ENCODE measurements around the gene PLEKHG4B.
"Not testable (repeated sequence)": the region's sequence is repeated elsewhere in the genome, so short reads cannot be mapped to it uniquely, and the experiment has no call there.

Gene PLEKHG4B

GRCh38 chr5:93221-93980, 1.4 kb downstream of the PLEKHG4B start:
- DNase-seq: no peak

DNA sequence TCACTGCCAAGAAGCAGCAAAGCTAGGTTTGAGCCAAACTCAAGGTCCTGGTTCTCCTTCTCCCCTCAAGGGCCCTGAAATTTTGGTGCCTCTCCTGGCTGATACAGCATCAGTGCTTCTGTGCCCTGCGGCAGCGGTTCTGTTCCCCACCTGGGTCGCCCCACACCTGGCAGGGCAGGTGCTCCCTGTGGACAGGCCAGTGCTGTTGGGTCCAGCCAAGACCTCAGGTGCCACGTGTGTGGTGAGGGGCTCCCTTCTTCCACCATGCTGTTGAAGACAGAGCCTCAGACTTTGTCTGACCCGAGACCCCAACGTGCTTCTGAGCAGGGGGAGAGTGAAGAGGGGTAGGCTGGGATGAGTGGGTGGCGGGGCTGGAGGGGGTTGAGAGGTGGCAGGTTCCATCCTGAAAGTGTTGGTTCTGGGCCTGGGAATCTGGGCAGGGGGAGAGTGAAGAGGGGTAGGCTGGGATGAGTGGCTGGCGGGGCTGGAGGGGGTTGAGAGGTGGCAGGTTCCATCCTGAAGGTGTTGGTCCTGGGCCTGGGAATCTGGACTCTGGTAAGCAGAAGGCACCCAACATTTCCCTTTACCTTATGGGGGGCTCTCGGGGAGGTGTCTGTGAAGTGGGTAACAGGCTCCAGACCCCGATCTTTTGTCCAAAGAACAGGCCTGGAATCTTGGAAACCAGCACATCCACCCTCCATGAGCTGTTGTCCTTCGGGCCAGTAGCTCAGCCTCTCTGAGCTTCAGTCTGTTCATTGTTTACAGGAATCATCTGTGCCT, 2.3 kb downstream of the PLEKHG4B start:
- DNase-seq: no peak

- DNase-seq: no peak
Measured at GRCh38 chr5:95241-95980, 3.4 kb downstream of the PLEKHG4B start.

GRCh38 chr5:96976-97660, 5.2 kb downstream of the PLEKHG4B start:
- no peak for DNase-seq

GRCh38 chr5:99815-100214, 7.8 kb downstream of the PLEKHG4B start:
- no peak for DNase-seq

DNA sequence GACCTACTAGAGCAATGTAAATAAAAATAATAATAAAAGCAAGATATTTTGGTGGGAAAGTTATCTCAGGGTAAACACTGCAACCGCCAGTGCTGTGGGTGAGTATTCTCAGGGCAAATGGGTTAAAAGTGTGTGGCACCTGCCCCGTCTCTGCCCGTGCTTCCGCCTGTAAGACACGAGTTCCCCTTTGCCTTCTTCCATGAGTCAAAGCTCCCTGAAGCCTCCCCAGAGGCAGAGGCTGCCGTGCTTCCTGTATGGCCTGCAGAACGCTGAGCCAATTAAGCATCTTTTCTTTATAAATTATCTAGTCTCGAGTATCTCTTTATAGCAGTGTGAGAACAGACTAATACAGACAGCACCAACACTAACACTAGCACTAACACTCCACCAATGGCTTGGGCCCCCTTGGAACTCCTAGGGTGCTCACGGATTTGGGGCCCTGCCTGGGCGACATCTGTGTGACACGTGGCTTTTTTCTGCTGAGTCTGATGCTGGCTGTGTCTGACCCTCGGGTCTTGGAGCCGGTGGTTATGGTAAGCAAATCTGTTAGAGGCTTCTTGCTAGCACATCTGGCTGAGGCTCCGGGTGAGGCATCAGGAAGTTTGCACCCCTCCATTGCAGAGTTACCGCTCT, 10.6 kb downstream of the PLEKHG4B start:
- no peak for DNase-seq

- not testable (repeated sequence) for DNase-seq
Measured at GRCh38 chr5:104106-104505, 12.1 kb downstream of the PLEKHG4B start.

GRCh38 chr5:104778-105296, 12.9 kb downstream of the PLEKHG4B start:
- DNase-seq: no peak

DNA sequence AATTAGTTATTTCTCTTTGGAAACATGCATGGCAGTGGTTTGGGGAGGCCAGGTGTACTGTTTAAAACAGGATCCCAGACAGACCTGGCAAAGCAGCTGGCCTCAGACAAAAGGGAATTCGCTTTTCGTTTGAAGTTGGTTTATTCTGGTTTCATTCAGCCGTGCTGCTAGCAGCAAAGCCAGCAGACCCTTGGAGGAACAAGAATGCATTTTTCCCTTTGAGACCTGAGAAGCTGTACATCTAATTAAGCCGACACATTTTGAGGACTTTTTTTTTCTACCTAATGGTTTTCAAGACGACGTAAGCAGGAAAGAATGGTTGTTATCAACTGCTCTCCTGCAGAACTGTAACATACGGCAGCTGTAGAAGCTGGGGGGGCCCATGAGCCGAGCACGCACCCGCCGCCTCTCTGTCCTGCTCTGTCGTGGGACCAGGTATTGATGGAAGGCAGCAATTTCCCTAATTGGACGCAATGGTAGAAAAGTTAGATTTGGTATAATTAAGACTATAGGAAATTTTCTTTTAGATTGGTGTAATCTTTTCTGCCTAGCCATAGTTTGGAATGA, 13.6 kb downstream of the PLEKHG4B start:
- DNase-seq: no peak

DNA sequence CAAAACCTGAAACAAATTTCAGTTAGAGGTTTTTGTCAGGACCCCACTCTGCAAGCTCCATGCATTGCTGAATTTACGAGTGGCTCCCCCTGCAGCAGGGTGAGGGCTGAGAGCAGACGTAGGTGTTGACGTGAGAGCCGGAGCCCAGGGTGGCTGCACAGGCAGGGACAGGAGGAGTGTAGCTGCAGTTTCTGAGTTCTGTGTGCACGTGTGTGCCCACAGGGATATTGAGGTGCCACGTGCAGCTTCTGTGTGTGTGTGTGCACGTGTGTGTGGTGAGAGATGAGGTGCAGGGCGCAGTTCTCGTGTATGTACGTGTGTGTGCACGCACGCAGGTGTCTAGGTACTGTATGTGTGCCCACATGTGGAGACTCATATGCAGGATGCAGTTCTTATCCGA, 14.6 kb downstream of the PLEKHG4B start:
- no peak for DNase-seq

DNA sequence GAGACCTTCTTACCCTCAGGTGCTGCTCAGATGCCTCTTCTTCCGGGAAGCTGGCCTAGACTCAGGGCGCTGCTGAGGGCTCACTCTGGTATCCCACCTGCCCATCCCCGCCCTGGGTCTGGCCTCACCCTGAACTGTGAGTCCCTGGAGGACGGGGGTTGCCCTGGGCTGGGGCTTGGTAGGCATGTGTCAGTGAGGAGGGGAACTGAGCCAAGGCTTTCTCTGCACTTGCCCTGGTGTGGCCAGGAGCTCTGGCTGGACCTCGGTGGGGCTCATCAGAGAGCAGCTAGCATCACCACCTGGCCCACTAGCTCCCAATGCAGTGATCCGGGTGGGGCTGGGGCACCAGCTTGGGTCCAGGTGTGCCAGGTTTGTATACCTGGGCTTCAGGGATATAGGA, 15.6 kb downstream of the PLEKHG4B start:
- no peak for DNase-seq

GRCh38 chr5:109826-110225, 17.9 kb downstream of the PLEKHG4B start:
- no peak for DNase-seq

DNA sequence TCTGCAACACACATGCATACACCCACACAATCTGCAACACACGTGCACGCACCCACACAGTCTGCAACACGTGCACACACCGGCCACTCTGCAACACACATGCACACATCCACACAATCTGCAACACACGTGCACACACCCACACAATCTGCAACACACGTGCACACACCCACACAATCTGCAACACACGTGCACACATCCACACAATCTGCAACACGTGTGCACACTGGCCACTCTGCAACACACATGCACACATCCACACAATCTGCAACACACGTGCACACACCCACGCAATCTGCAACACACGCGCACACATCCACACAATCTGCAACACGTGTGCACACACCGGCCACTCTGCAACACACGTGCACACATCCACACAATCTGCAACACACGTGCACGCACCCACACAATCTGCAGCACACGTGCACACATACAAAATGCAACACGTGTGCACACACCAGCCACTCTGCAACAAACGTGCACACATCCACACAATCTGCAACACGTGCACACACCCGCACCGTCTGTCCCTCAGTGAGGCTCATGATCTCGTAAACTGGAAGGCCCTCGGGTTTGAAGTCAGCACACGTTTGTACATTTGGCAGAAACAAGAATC, 18.4 kb downstream of the PLEKHG4B start:
- no peak for DNase-seq

DNA sequence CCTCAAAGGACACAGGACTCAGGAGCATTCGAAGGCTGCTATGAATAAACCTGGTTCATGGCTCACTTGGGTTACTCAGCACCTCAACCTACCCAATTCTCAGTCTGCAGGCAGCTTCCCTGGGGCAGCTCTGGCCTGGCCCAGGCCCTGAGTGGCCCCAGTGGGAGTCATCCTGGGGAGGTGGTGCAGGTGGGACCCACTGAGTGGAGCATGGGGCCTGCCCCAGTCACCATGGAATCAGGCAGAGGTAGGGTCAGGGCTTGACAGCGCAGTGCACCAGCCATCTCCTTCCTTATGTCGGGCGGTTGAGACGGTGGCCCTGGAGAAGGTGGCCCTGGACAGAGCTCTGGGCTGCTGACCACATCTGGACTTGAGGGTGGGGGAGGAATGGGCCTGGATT, 19.2 kb downstream of the PLEKHG4B start:
- DNase-seq: no peak

DNA sequence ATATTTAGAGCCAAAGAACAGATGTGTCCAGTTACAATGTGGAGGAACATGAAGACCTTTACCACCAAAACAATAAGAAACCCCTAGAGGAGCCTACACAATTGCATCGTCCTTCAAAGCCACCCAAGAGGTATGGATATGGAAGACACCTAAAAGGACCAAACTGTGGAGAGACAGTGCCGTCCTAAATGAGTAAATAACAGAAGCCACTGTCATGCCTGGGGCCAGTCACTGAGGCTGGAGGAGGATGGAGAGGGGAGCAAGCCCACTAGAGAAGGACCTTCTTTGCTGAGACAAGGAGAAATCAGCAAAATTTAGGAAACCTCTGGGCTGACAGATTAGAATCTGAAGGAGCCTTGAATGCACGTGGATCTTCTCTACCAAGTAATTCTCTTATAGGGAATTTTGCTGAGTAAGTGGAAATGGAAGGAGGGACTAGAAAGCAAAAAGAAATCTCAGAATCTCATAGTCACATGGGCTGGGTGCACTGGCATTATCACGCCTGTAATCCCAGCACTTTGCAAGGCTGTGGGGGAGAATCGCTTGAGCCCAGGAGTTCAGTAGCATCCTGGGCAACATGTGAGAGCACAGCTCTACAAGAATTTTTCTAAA, 27.6 kb downstream of the PLEKHG4B start:
- no peak for DNase-seq

GRCh38 chr5:121432-121831, 29.5 kb downstream of the PLEKHG4B start:
- DNase-seq: no peak

DNA sequence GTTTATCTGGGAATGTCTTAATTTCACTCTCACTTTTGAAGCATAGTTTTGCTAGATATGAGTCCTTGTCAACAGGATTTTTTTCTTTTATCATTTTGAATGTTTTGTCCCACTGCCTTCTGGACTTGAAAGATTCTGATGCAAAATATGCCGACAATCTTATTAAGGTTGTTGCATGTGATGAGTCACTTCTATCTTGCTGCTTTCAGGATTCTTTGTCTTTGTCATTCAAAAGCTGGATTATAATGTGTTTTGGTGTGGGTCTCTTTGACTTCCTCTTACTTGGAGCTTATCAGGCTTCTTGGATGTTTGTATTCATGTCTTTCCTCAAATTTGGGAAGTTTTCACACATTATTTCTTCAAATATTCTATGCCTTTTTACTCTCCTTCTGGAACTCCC, 33.8 kb downstream of the PLEKHG4B start:
- no peak for DNase-seq

DNA sequence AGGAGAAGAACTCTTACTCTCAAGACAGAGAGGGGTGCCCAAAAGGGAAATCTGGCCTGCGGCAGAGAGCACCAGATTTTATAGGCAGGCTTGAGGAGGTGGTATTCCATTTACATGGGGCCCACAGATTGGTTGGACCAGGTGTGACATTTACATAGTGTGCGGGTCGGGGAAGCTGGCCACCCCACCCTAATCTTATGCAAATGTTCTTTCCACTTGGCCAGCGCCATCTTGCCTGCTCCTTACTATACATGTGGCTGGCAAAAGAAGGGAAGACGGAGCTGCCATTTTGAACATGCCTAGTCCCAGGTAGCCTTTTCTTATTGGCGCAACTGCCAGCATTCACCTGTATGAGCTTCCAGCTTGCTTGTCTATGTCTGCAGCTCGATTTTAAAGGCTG, 34.8 kb downstream of the PLEKHG4B start:
- DNase-seq: no peak

DNA sequence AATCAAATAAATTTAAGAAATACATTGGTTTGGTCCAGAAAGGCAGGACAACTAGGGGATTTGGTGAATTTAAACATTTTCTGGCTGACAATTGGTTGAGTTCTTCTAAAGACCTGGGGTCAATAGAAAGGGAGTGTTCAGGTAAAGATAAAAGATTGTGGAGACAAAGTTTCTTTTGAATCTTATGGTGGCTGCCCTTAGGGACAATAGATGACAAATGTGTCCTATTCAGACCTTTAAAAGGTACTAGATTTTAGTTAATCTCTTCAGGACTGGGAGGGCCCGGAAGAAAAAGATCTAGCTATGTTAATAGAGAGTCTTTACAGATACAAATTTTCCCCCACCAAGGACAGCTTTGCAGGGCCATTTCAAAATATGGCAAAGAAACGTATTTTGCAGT, 35.9 kb downstream of the PLEKHG4B start:
- DNase-seq: no peak

DNA sequence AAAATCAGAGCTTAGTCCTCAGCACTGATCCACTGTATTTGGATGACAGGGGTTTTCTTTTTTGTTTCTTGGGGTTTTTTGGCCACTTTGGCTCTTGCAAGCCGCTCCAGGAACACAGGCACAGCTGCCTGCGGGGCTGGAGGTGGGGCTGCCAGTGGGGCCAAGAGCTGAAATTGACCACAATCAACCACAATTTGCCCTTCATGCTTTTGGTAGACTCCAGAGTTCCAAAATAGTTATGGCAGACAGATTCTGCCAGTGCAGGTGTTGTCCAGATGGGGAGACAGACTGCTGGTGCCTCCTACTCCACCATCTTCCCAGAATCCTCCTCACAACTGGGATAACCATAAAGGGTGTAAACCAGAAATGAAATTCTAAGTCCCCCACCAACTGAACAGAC, 36.5 kb downstream of the PLEKHG4B start:
- no peak for DNase-seq
